ENCODE results near the gene SLC4A8.
"Not testable (repeated sequence)": the region's sequence is repeated elsewhere in the genome, so short reads cannot be mapped to it uniquely, and the experiment has no call there.

SLC4A8 gene

DNA sequence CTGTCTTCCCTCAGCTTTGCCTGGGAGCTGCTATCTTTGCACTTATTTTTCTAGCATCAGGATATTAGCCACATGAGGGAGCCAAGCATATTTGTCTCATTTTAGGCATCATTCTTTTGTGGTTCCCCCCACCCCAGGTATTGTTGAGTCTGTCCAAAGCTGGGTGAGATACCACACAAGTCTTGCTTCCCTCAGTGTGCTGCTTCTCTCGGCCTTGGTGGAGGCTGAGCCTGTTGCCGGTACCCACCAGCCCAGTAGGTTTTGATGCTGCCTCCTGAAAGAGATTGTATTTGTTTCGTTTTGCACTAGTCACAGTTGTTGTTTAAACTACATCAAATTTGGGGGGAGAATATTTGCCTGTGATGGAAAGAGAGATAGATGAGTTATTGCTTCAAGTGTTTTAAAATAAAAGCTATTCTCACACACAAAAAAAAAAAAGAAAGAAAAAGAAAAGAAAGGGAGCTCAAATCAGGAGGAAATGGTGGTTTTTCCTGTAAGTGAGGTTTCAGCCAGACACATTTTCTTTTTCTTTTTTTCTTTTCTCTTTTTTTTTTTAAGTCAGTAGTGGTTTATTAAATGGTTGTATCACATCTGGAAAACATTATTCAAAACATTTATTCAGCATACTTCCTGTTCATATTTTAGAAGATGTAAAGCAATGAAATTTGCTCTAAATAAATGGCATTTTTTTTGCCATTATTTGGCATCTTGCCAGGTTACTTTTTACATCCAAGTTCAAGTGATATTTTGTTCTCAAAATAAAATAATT, 58.5 kb downstream of the SLC4A8 start:
- no peak for DNase-seq

DNA sequence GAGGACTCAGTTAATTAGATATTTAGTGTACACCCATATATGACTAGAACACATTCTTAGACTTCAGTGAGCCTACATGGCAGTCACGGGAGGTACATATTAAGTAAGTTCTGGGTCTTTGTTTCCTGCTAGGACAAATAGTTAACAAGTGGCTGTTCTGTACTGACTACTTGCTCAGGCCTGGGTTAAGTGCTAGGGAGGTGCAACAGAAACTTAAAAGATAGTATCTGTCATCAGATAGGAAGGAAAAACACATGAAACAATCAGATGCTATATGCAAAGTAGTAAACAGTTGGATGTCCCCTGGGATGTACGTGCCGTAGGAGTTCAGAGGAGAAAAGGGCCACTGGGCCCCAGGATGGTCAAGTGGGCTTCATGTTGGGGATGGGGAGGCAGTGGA, 59.5 kb downstream of the SLC4A8 start:
- DNase-seq = no peak

DNA sequence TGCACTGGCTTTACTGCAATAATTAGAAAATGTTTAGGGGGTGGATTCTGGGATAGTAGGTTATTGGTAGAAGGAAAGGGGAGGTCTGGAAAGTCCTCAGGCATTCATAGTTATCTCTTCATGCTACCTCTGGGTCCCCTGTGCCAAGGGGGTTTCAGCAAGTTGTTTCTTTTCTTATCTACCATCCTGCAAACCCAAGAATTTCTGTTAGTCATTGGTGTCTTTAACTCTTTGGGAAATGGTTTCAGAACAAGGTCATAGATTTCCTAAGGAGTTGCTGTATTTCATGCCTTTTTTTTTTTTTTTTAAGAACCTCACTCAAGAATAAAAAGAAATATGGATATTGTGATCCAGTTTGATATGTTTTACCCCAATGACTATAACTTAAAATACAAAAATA, 63.6 kb downstream of the SLC4A8 start:
- DNase-seq = no peak

DNA sequence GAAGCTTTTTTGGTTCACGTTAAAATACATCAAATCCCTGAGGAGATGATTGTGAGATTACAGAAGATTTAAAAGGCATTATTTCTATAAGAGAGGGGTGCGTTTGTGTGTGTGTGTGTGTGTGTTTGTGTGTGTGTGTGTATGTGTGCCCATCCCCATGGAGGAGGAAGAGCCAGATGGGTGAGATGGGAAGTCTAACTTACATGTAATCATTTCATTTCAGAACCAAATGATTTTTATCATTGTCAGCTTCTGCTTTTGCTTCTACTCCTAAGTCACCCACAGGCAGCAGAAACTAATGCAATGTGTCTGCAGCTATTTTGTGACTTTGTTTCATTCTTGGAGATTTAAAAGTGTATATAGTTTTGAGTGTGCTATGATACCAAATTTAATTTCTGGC, 68.7 kb downstream of the SLC4A8 start:
- no peak for DNase-seq

DNA sequence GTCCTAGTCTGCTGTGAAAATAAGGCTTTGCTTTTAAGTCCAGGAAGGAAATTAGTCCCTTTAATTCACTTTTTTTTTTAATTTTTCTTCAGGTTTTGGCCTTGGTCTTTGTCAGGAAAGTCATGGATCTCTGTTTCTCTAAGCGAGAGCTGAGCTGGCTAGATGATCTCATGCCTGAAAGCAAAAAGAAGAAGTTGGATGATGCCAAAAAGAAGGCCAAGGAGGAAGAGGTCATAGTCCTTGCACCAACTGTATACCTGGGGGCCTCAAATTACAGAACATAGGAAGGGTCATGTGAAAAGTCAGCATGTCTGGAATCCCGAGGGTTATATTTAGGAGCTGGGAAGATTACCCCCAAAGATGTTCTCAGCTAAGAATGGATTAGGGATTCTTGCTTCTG, 72.3 kb downstream of the SLC4A8 start:
- no peak for DNase-seq

DNA sequence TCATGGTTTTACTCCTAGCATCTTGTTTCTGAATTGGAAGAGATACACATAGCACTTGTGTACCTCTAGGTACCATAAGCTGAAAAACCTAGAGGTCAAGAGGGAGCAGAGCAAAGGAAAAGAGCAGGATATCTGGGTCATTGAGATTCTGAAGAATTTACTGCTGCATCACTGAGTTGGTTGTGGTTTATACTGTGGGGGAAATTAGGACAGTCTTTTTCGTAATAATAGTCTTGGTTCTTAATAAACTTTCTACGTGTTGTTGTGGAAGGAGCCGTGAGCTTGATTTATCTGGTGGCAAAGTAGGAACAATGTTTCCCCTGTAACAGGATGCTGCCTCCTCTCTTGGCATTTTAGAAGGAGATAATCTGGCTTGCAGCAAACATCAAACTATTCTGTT, 80.2 kb downstream of the SLC4A8 start:
- no peak for DNase-seq

DNA sequence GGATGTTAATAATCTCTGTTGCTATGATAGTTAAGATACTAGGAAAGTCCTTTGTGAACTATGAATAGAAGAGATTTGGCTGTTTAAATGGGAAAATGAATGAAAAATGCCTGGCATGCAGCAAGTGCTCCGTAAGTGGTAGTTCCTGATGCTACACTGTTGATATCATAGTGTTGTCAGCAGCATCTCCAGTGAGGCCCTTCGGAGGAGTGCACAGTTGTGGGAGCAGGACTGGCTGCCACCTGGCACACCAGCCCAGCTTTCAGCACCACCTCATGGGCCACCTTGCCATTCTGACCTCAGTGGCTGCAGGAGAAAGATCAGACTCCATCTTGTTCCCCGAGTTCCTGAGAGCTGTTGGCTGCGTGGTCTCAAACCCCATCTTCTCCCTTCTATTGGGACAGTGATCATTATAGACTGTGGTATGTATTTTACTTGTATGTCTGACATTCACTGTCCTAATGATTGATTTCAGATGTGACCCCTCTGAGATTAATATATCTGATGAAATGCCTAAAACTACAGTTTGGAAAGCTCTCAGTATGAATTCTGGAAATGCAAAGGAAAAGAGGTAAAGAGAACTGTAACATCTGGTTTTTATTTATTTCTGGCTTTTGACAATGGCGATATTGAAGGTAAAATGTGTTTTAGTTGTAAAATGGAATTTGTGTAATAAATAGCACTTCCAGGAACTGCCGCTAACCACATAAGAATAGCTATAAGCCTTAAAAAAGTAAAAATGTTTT, 80.9 kb downstream of the SLC4A8 start:
- DNase-seq = no peak

DNA sequence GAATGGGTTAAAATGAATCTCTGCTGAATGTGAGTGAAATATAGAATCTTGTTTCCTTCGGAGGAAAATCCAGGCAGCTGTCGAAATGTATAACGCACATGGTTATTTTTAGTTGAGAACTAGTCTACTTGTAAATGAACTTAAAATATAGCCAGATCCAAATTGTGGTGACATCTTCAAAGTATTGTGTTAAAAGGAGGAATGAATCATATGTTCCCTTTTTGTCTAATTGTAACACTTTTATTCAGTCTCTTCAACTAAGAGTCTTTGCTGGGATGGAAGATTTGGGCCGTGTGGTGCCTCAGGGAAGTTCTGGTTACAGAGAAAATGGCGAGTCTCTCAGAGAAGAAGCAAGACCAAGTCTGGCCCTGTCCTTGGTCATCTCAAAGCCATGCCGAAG, 82.5 kb downstream of the SLC4A8 start:
- DNase-seq = no peak

DNA sequence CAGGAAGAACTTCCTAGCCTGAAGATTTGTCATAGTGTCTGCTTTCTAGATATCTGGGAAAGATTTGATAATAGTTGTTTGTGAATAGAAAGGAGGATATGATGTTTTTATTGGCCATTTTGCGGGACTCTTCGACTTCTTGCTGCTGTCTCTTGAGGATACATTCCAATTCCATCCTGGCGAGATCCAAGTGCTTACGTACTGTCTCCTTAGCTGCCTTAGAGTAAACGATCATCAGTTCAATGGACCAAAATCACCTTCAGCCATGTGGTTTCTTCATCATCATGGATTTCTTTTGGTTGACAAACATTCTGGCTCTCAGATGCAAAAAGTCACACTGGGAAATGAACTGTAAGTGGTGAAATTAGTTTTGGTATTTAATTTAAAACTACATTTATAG, 83.7 kb downstream of the SLC4A8 start:
- no peak for DNase-seq

DNA sequence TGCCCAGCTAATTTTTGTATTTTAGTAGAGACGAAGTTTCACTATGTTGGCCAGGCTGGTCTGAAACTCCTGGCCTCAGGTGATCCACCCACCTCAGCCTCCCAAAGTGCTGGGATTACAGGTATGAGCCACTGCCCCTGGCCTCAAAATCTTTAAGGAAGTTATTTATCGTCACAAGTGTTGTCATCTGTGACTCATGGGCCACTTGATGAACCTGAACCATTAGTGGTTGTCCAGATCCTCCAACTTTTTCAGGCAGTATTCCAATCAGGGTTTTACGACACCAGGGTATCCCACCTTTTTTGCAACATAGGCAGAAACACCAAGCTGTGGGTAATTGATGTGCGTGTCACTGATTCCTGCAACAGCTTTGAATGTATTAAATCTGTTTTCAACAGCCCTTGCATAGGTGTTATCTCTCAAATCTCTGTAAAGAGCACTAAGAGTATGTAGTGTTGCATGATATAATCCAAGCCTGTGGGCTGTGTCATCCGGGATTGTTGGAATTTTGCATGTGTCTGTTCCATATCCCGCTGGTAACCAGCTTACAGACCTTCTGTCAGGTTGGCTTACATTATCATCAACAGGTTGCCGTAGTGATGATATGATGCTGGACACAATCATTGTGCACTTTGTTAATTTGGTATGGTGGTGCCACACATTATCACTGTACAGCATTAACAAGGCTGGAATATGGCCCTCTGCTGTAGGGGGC, 87.1 kb downstream of the SLC4A8 start:
- DNase-seq = no peak

DNA sequence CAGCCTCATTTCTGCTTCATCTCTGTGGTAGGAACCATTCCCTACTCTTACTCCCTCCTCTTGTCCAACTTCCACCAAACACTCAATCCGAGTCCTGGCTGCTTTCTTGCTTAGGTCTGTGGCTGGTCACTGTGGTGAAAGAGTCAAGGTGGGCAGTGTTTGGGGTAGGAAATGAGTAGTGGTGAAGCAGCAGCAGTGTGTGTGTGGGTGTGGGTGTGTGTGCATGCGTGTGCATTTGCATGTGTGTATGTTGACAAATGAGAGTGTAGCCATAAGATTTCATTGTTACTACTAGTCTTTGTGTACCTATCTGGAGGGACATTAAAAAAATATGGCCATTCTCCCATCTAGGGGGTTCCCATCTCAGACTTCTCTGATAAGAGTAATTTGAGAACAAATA, 87.8 kb downstream of the SLC4A8 start:
- no peak for DNase-seq

DNA sequence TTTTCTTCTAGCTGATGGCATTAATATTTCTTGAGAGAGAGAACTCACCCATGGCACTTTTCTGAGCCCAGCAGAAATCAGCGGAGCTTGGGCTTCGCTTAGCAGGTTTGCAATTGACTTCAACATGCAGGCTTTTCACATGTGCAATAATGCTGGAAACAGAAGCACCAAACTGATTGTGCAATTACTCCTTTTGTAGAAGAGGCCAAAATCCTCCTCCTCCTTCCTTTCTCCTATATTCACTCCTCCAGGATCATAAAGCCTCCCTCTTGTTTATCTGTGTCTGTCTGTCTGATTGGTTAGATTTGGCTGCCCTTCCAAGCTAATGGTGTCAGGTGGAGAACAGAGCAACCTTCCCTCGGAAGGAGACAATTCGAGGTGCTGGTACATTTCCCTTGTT, 90.4 kb downstream of the SLC4A8 start:
- not testable (repeated sequence) for DNase-seq

DNA sequence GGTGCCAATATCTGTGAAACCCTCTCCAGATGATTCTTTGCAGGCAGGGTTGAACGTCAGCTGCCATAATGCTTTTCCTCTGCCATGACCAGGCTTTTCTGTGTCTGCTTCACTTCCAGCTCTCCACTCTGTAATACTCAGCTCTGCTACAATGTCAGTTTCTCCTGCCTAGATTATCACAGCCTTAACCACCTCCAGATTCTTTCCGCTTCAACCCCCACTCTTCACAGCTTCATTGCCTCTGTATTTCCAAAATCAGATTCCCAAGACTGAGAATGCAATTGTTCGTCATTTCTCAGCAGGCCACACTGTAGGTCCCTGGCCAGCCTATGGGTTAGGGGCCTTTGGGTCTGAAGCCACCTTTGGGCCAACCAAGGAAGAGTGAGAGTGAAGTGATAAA, 92.7 kb downstream of the SLC4A8 start:
- no peak for DNase-seq

DNA sequence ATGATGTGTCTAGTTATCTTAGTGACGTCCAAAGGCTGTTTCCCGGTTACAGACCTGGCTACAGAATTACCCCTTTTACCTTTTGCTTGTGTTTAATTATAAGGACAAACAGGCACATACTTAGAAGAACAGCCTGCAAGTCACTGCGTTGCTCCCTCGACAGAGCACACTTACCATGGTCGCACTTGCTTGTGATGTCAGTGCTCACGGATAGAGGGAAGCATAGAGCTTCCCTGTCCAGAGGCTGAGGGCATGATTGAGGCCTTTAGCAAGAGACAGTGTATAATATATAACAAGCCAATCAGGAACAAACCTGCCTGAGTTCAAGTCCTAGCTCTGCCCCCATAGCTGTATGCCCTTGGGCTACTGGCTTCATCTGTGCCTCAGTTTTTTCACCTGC, 93.2 kb downstream of the SLC4A8 start:
- DNase-seq = no peak

DNA sequence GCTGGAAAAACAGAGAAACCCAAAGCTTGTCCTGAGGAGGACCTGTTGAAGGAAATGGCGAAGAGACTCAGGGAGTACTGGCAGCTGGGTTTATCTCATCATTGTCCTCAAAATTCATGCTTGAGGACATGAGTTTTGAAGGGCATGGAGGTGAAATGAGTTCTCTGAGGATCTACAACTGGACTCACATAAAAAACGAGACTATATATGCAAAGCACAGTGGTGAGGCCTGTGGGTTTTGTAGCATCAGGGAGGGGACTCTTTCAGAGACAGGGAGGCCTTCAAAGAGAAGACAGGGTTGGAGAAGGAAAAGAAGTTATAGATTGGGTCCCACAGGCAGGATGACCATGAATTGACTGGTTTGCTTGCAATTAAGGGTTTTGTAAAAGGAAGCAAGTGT, 95.1 kb downstream of the SLC4A8 start:
- DNase-seq = no peak

DNA sequence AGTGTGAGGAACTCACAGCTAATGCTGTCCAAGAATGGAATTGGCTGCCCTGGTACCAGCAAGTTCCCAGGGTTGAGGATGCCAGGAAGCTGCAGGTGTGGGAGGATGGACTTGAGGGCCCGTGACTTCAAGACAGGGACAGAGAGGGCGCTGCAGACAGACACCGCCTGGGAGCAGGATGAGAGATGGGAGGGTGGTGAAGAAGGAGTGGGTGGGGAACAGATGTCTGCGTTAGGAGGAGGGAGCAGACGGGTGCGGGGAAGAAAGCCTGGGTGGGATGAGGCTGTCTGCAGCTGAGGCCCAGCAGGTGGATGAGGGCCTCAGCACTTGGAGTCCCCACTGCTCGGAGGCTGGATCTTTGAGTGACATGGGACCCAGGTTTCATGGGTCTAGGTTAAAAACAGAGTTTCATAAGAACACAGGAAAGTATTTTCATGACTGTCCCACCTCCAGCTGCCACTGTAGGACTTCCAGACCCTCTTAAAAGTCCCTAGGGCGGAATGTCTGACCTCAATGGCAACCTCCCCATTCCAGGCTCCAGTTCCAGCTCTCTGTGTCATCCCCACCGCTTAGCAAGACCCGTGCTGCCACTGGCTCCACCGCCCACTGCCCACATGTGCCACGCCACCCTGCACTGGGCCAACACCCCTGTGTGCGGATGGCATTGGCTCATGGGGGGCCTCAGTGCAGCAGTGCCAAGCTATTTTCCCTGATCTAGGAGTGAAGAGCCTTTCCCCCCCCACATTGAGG, 96.1 kb downstream of the SLC4A8 start:
- no peak for DNase-seq

DNA sequence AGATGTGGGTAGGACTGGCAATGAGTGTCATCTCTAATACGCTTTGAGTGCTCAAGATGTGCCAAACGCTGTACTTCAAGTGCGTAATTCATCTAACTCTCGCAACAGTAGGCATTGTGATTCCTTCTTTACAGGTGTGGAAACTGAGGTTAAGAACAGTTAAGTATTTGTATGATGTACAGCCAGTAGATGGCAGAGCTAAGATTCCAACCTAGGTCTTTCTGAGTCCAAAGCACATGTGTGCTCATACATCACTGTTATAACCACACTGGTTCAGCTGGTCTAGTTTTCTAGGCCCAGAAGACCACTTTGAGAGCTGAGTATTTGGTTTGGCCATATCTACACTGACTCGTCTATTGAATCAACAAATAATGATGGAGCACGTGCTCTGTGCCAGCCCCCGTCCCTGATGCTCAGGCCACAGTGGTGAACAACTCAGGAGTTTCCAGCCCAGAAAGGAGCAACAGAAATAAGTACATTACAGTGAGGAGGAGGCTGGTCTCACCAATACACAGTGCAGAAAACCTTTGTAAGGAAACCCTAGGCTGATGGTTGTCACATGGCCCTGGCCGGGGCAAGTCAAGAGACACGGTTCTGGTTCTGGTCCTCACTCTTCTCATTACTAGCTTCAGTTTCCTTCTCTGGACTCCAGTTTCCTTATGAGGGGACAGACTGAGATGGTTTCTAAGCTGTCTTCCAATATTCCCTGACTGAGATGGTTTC, 97.1 kb downstream of the SLC4A8 start:
- no peak for DNase-seq

DNA sequence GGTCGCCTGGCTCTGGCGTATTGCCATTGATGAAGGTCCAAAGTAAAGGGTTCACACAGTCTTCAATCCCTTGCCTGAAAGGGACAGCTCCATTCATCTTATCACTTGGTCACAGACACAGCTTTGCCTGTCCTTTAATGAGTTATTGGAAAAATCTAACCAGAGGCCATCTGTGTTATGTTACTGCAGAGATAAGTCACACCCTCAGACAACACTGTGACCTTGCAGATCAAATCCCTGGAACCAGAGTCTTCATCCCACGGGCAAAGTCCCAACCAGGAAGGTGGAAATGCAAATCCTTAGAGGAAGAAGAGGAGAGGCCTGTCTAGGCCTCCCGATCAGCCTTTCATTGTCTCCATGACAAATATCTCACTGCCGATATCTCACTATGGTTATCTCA, 98.1 kb downstream of the SLC4A8 start:
- DNase-seq = no peak

DNA sequence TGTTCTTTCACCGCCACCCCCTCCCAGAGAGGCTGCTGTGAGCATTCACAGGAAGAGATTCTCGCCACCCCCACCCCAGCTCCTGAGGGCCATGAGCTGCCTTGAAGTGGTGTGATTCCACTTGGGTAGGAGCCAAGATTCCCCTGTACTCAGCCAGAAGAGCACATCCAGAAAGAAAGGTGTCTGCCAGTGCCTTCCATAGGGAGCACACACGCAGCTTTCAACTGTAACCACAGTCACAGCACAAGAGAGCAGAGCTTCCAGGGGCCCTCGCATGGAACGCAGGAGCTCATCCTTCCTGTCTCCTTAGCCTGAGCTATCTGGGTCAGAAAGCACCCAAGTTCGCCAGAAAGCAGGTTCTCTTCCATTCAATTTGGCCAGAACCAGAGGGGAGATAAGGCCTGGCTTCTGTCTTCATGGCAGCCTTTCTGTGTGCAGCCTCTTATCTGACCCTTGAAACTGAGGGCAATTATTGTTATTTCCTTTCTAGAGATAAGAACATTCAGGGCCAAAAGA, 99.8 kb downstream of the SLC4A8 start:
- DNase-seq = no peak

DNA sequence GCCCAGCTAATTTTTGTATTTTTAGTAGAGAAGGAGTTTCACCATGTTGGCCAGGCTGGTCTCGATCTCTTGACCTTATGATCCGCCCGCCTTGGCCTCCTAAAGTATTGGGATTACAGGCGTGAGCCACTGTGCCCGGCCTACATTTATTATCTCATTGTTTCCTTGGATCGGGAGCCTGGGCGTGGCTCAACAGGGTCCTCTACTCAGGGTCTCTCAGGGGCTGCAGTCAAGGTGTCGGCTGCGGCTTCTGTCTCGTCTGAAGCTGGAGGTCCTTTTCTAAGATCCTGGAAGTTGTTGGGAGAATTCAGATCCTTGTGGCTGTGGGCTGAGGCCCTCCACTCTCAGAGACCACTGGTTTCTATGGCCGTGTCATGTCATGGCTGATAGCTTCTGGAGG, 100.9 kb downstream of the SLC4A8 start:
- DNase-seq = no peak

DNA sequence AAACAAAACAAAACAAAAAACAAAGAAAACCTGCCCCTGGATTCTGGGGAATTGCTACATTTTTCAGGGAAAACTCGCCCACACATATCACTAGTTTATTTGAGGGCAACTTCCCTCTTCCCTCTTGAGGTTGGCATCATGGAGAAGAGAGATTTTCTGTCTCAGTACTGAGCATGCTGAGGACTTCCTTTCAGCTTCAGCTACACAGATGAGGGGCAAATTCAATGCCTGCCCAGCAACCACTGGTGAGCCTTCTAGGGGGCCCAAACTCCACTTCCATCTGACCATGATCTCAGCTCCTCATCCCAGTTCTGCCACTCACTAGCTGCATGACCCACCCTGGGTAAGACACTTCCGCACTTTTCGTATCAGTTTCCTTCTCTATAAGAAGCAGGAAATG, 103.3 kb downstream of the SLC4A8 start:
- DNase-seq = no peak
